SK-N-MC (cell line): ENCODE data around the gene SETD3.

Source experiments
- EZH2 ChIP-seq: fragments of 200-600 bp; sonication (generic); IDR thresholded peaks from one replicate; pipeline ENCODE4 v1.6.1; 2017; ENCODE audit warnings: antibody characterized with exemption
- POLR2AphosphoS5 ChIP-seq: IDR thresholded peaks from 2 replicates; pipeline ENCODE4 v1.6.1; 2012; ENCODE audit warnings: mild to moderate bottlenecking, low read depth, low read length, borderline replicate concordance

- TF ChIP-seq EZH2 = no peak
- no peak for TF ChIP-seq POLR2AphosphoS5
Observed at GRCh38 chr14:99412117-99413061, 68.3 kb downstream of the SETD3 start.
